ENCODE measurements around the gene WDR1.

WDR1 gene

GRCh38 chr4:10028910-10029309 lies 87.7 kb downstream of the WDR1 start:
- Histone ChIP-seq H3K79me2 (ENCODE audit: insufficient read depth, low read length) (no peaks in the 10 kb centered on the region), H3F3A (ENCODE audit: insufficient read depth) (no peaks in the 10 kb centered on the region), H3K36me3 (ENCODE audit: low read length) (no peaks in the 10 kb centered on the region), H4K20me1 (ENCODE audit: low read depth, low read length) (no peaks in the 10 kb centered on the region), H3K27ac (ENCODE audit: low read depth, low read length) (no peak overlapping the region), H2AFZ (ENCODE audit: low read depth, low read length, severe bottlenecking) (no peak overlapping the region), H3K27me3 (ENCODE audit: low read length) (no peaks in the 10 kb centered on the region), H3K9me3 (ENCODE audit: insufficient read depth, low read length) (no peaks in the 10 kb centered on the region), H3K4me2 (ENCODE audit: low read depth, low read length, poor library complexity, severe bottlenecking) (no peak overlapping the region), H3K9ac (ENCODE audit: low read length) (no peak overlapping the region), H3K4me3 (ENCODE audit: insufficient read depth, low read length, poor library complexity, severe bottlenecking) (no peak overlapping the region), H3K9me2 (replicated peaks; ENCODE audit: insufficient read depth, low read length) (no peaks in the 10 kb centered on the region)
- TF ChIP-seq EZH2phosphoT487 (conservative IDR thresholded peaks at IDR 0.05; ENCODE audit: low read length) (no peak), CTCF (IDR thresholded peaks at IDR 0.05; ENCODE audit: insufficient read depth, low read length, poor library complexity, severe bottlenecking) (no peak)

GRCh38 chr4:10026485-10026884 lies 90.1 kb downstream of the WDR1 start:
- H3K9me3 ChIP-seq (ENCODE audit: insufficient read depth, low read length), result no peaks in the 10 kb centered on the region
- no peaks in the 10 kb centered on the region for H3K9me2 ChIP-seq (replicated peaks; ENCODE audit: insufficient read depth, low read length)
- H3K27me3 ChIP-seq (ENCODE audit: low read length), result no peaks in the 10 kb centered on the region
- no peak overlapping the region for H3K9ac ChIP-seq (ENCODE audit: low read length)
- no peak overlapping the region for H2AFZ ChIP-seq (ENCODE audit: low read depth, low read length, severe bottlenecking)
- no peaks in the 10 kb centered on the region for H3K36me3 ChIP-seq (ENCODE audit: low read length)
- H3K4me2 ChIP-seq (ENCODE audit: low read depth, low read length, poor library complexity, severe bottlenecking), result no peak overlapping the region
- no peaks in the 10 kb centered on the region for H3K79me2 ChIP-seq (ENCODE audit: insufficient read depth, low read length)
- H4K20me1 ChIP-seq (ENCODE audit: low read depth, low read length), result no peaks in the 10 kb centered on the region
- H3F3A ChIP-seq (ENCODE audit: insufficient read depth), result no peaks in the 10 kb centered on the region
- no peak for TF ChIP-seq EZH2phosphoT487 (conservative IDR thresholded peaks at IDR 0.05; ENCODE audit: low read length)
- TF ChIP-seq CTCF (IDR thresholded peaks at IDR 0.05; ENCODE audit: insufficient read depth, low read length, poor library complexity, severe bottlenecking), result no peak
- H3K27ac ChIP-seq (ENCODE audit: low read depth, low read length), result no peak overlapping the region
- no peak overlapping the region for H3K4me3 ChIP-seq (ENCODE audit: insufficient read depth, low read length, poor library complexity, severe bottlenecking)

GRCh38 chr4:10025230-10025806 lies 91.3 kb downstream of the WDR1 start:
- H3K9me3 ChIP-seq (ENCODE audit: insufficient read depth, low read length), result no peaks in the 10 kb centered on the region
- H3K36me3 ChIP-seq (ENCODE audit: low read length), result no peaks in the 10 kb centered on the region
- H4K20me1 ChIP-seq (ENCODE audit: low read depth, low read length), result no peaks in the 10 kb centered on the region
- H3K79me2 ChIP-seq (ENCODE audit: insufficient read depth, low read length), result no peaks in the 10 kb centered on the region
- H3K27me3 ChIP-seq (ENCODE audit: low read length), result no peaks in the 10 kb centered on the region
- no peak overlapping the region for H3K4me3 ChIP-seq (ENCODE audit: insufficient read depth, low read length, poor library complexity, severe bottlenecking)
- no peak for TF ChIP-seq CTCF (IDR thresholded peaks at IDR 0.05; ENCODE audit: insufficient read depth, low read length, poor library complexity, severe bottlenecking)
- TF ChIP-seq EZH2phosphoT487 (conservative IDR thresholded peaks at IDR 0.05; ENCODE audit: low read length), result no peak
- H2AFZ ChIP-seq (ENCODE audit: low read depth, low read length, severe bottlenecking), result no peak overlapping the region
- no peak overlapping the region for H3K4me2 ChIP-seq (ENCODE audit: low read depth, low read length, poor library complexity, severe bottlenecking)
- no peaks in the 10 kb centered on the region for H3K9me2 ChIP-seq (replicated peaks; ENCODE audit: insufficient read depth, low read length)
- H3F3A ChIP-seq (ENCODE audit: insufficient read depth), result no peaks in the 10 kb centered on the region
- H3K9ac ChIP-seq (ENCODE audit: low read length), result no peak overlapping the region
- H3K27ac ChIP-seq (ENCODE audit: low read depth, low read length), result no peak overlapping the region

Data from SU-DHL-6 (cell line).